Mesenchymal stem cell (in vitro differentiated cells and primary cell): ENCODE data around the gene IQSEC2.

Experiments
- DNase-seq: peaks from one replicate; pipeline ENCODE4 v3.0.0-alpha.2; 2013
- H2AFZ ChIP-seq: one replicate; pipeline ENCODE4 v1.6.1; 2013; ENCODE audit warnings: low read depth, mild to moderate bottlenecking, control low read depth, inconsistent platforms, low read length, moderate library complexity
- H2AK5ac ChIP-seq: 2 replicates; pipeline ENCODE4 v1.6.1; 2013; ENCODE audit warnings: low read length, moderate library complexity, mild to moderate bottlenecking, inconsistent platforms; ENCODE audit not compliant: severe bottlenecking
- H2BK120ac ChIP-seq: one replicate; pipeline ENCODE4 v1.6.1; 2013; ENCODE audit warnings: low read depth, mild to moderate bottlenecking, inconsistent platforms, low read length, moderate library complexity
- H2BK12ac ChIP-seq, 2 experiments: one replicate each; pipeline ENCODE4 v1.6.1; 2013; ENCODE audit warnings: inconsistent platforms in 2 of 2, low read length in 2 of 2, mild to moderate bottlenecking in 2 of 2, moderate library complexity in 2 of 2, control low read depth in 1 of 2
- H2BK15ac ChIP-seq: one replicate; pipeline ENCODE4 v1.6.1; 2013; ENCODE audit warnings: mild to moderate bottlenecking, low read depth, inconsistent platforms; ENCODE audit not compliant: poor library complexity, severe bottlenecking
- H2BK5ac ChIP-seq: 2 replicates; pipeline ENCODE4 v1.6.1; 2013; ENCODE audit warnings: low read depth, mild to moderate bottlenecking, low read length, control low read depth, inconsistent platforms; ENCODE audit not compliant: poor library complexity, severe bottlenecking
- H3K14ac ChIP-seq, 2 experiments: one replicate each; pipeline ENCODE4 v1.6.1; 2013; ENCODE audit warnings: inconsistent platforms in 2 of 2, low read length in 2 of 2, control low read depth in 1 of 2, mild to moderate bottlenecking in 1 of 2, moderate library complexity in 1 of 2
- H3K18ac ChIP-seq, 2 experiments: one replicate each; pipeline ENCODE4 v1.6.1; 2013; ENCODE audit warnings: inconsistent platforms in 2 of 2, low read length in 2 of 2, control low read depth in 1 of 2, low read depth in 1 of 2, mild to moderate bottlenecking in 1 of 2
- H3K23ac ChIP-seq, 2 experiments: one replicate each; pipeline ENCODE4 v1.6.1; 2013; ENCODE audit warnings: inconsistent platforms in 2 of 2, low read length in 2 of 2, mild to moderate bottlenecking in 2 of 2, moderate library complexity in 2 of 2, control low read depth in 1 of 2
- H3K27ac ChIP-seq: 2 replicates; pipeline ENCODE4 v1.5.1; 2013; ENCODE audit warnings: mild to moderate bottlenecking, moderate library complexity, low read length, control low read depth, inconsistent platforms; ENCODE audit not compliant: poor library complexity, severe bottlenecking
- H3K27me3 ChIP-seq, 2 experiments: 2 replicates each; pipeline versions ENCODE4 v1.6.1 to v1.7.0; 2013; ENCODE audit warnings: low read length in 2 of 2, mild to moderate bottlenecking in 2 of 2, moderate library complexity in 2 of 2, control low read depth in 1 of 2, inconsistent platforms in 1 of 2; ENCODE audit not compliant: control insufficient read depth in 1 of 2, insufficient read depth in 1 of 2
- H3K36me3 ChIP-seq, 2 experiments: 2 replicates each; pipeline versions ENCODE4 v1.6.1 to v1.7.0; 2013; ENCODE audit warnings: low read length in 2 of 2, control low read depth in 1 of 2, inconsistent platforms in 1 of 2, low read depth in 1 of 2, mild to moderate bottlenecking in 1 of 2; ENCODE audit not compliant: insufficient read depth in 2 of 2, control insufficient read depth in 1 of 2
- H3K4ac ChIP-seq, 2 experiments: one replicate each; pipeline ENCODE4 v1.6.1; 2013; ENCODE audit warnings: inconsistent platforms in 2 of 2, low read length in 2 of 2, mild to moderate bottlenecking in 2 of 2, moderate library complexity in 2 of 2, control low read depth in 1 of 2, low read depth in 1 of 2
- H3K4me1 ChIP-seq: 2 replicates; pipeline ENCODE4 v1.6.1; 2013; ENCODE audit warnings: low read depth, low read length, control low read depth; ENCODE audit not compliant: control insufficient read depth, insufficient read depth
- H3K4me2 ChIP-seq: 2 replicates; pipeline ENCODE4 v1.6.1; 2013; ENCODE audit warnings: low read length, mild to moderate bottlenecking, inconsistent platforms; ENCODE audit not compliant: poor library complexity, severe bottlenecking
- H3K4me3 ChIP-seq, 2 experiments: 2 replicates each; pipeline versions ENCODE4 v1.5.1 to v1.7.0; 2013; ENCODE audit warnings: low read length in 2 of 2, mild to moderate bottlenecking in 2 of 2, control low read depth in 1 of 2, low read depth in 1 of 2; ENCODE audit not compliant: insufficient read depth in 1 of 2
- H3K79me1 ChIP-seq: replicated peaks from 2 replicates; pipeline ENCODE4 v1.6.1; 2013; ENCODE audit warnings: mild to moderate bottlenecking, control low read depth, low read length, inconsistent platforms; ENCODE audit not compliant: poor library complexity, severe bottlenecking
- H3K9ac ChIP-seq: 2 replicates; pipeline ENCODE4 v1.7.0; 2013; ENCODE audit warnings: mild to moderate bottlenecking, low read length, moderate library complexity
- H3K9me3 ChIP-seq: 2 replicates; pipeline ENCODE4 v1.7.0; 2013; ENCODE audit warnings: mild to moderate bottlenecking, low read length; ENCODE audit not compliant: control insufficient read depth
- H4K8ac ChIP-seq: one replicate; pipeline ENCODE4 v1.6.1; 2013; ENCODE audit warnings: inconsistent platforms, mild to moderate bottlenecking, low read length, moderate library complexity
- H4K91ac ChIP-seq: one replicate; pipeline ENCODE4 v1.6.1; 2013; ENCODE audit warnings: mild to moderate bottlenecking, low read length, inconsistent platforms
- WGBS: methylation state at CpG from one replicate; pipeline ENCODE4 v1.1.7; 2013; ENCODE audit warnings: mixed read lengths; 5-methylcytosine and 5-hydroxymethylcytosine counted together

IQSEC2 gene

DNA sequence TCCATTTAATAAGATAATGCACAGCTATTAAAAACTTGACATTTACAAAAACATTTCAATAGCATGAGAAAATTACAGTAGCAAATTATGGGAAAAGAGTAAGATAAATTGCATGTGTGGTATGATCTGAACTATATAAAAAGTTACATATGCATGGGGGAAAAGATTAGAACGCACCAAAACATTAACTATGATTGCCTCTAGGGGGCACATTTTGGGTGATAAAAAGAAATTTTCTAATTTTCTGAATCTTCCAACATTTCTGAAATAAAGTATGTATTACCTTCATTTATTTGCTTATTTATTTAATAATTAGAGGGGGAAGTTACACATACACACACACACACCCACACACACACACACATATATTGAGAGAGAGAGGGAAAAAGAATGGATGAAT is 36.8 kb downstream of the IQSEC2 start:
- Histone ChIP-seq H3K4me2 (no peak overlapping the region), H3K23ac (no peak overlapping the region)

DNA sequence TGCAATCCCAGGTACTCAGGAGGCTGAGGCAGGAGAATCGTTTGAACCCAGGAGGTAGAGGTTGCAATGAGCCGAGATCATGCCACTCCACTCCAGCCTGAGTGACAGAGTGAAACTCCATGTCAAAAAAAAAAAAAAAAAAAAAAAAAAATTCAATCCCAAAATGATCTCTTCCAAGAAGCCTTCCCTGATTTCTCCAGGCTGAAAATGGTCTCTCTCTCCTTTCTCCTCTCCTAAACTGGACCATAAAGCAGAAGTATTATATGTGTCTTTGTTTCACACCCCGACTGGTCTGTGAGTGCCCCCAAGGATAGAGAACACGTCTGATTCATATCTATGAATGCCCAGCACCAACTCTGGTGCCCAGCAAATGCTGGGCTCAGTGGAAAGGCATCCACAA is 39.1 kb downstream of the IQSEC2 start:
- Histone ChIP-seq H3K36me3 (peaks cover 39 to 53% of the 10 kb centered on the region in 2 experiments), H3K23ac (no peak overlapping the region), H2BK120ac (no peak overlapping the region), H2BK5ac (no peak overlapping the region), H3K27me3 (peaks cover 0 to 30% of the 10 kb centered on the region in 2 experiments), H2AFZ (no peak overlapping the region), H3K9me3 (no peaks in the 10 kb centered on the region), H3K79me1 (no peaks in the 10 kb centered on the region), H3K4me1 (peaks cover 3% of the 10 kb centered on the region), H2AK5ac (no peak overlapping the region), H4K8ac (no peak overlapping the region), H3K4me3 (no peak overlapping the region), H2BK15ac (no peak overlapping the region), H3K18ac (no peak overlapping the region), H3K14ac (no peak overlapping the region), H2BK12ac (no peak overlapping the region), H3K27ac (no peak overlapping the region), H3K4me2 (no peak overlapping the region), H4K91ac (no peak overlapping the region), H3K4ac (no peak overlapping the region), H3K9ac (no peak overlapping the region)
- no peak for DNase-seq
- WGBS: 91% methylated on average over 4 of the region's 4 CpGs

More for the DNA sequence above, 36.8 kb downstream of the IQSEC2 start:
- peaks cover 28 to 47% of the 10 kb centered on the region in 2 experiments for H3K36me3 ChIP-seq
- H4K8ac ChIP-seq: no peak overlapping the region
- H3K4me1 ChIP-seq: peaks cover 3% of the 10 kb centered on the region
- H3K27ac ChIP-seq: no peak overlapping the region
- H3K9ac ChIP-seq: no peak overlapping the region
- no peak overlapping the region for H2BK15ac ChIP-seq
- no peak for DNase-seq
- no CpG with 5 or more reads among the region's 1 CpG for WGBS
- H2BK12ac ChIP-seq: no peak overlapping the region
- peaks cover 0 to 29% of the 10 kb centered on the region in 2 experiments for H3K27me3 ChIP-seq
- no peak overlapping the region for H3K4ac ChIP-seq
- no peak overlapping the region for H3K18ac ChIP-seq
- no peaks in the 10 kb centered on the region for H3K79me1 ChIP-seq
- H2AK5ac ChIP-seq: no peak overlapping the region
- no peak overlapping the region for H4K91ac ChIP-seq
- H3K14ac ChIP-seq: no peak overlapping the region
- no peak overlapping the region for H3K4me3 ChIP-seq
- H2BK120ac ChIP-seq: no peak overlapping the region
- H2AFZ ChIP-seq: no peak overlapping the region
- no peaks in the 10 kb centered on the region for H3K9me3 ChIP-seq
- no peak overlapping the region for H2BK5ac ChIP-seq

DNA sequence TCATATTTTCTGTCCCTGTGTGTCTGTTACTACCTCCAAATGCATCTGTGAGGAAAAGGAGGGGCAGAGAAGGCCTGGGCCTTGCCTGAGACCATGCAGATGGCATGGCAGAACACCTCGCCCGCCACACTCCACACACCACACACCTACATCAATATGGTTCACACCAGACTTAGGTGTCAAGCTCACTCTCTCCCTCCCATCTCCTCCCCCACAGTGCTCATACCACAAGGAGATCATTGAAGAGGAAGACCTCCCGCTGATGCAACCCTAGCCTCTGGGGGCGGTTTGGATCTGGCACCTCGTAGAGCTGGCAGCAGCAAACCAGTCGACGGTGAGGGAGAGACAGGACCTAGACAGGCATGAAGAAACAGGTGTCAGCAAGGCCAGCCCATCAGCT is 39.8 kb downstream of the IQSEC2 start:
- Histone ChIP-seq H4K91ac (no peak overlapping the region), H3K9me3 (no peaks in the 10 kb centered on the region), H3K14ac (no peak overlapping the region), H2AFZ (no peak overlapping the region), H2AK5ac (no peak overlapping the region), H2BK120ac (no peak overlapping the region), H3K18ac (no peak overlapping the region), H3K27me3 (peaks cover 0 to 27% of the 10 kb centered on the region in 2 experiments), H3K27ac (no peak overlapping the region), H2BK12ac (no peak overlapping the region), H3K23ac (no peak overlapping the region), H3K4ac (no peak overlapping the region), H2BK15ac (no peak overlapping the region), H3K4me1 (peaks cover 3% of the 10 kb centered on the region), H3K4me2 (no peak overlapping the region), H3K36me3 (peaks cover 44 to 51% of the 10 kb centered on the region in 2 experiments), H3K4me3 (no peak overlapping the region), H4K8ac (no peak overlapping the region), H2BK5ac (no peak overlapping the region), H3K9ac (no peak overlapping the region), H3K79me1 (no peaks in the 10 kb centered on the region)
- DNase-seq: no peak
- WGBS: 88% methylated on average over 7 of the region's 7 CpGs

DNA sequence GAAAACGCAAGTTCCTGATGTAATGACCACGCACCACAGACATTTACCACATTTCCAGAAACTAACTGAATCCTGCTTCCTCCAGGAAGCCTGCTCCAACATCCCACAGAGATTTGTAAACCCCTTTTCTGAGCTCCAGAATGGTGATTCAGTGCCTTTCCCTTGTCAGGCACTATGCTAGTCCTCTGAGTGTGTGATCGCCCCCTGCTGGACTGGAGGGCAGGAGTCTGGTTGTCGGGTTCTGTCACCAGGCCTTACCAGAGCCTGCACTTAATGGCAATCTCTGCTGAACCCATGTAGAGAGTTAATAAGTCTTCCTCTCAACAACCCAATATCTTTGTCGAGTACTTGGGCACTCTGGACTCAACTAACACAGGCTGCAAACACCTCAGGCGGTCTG is 41.9 kb downstream of the IQSEC2 start:
- H3K27ac ChIP-seq: no peak overlapping the region
- H3K36me3 ChIP-seq: peaks cover 46 to 64% of the 10 kb centered on the region in 2 experiments
- no peak for DNase-seq
- no peak overlapping the region for H3K23ac ChIP-seq
- no peaks in the 10 kb centered on the region for H3K79me1 ChIP-seq
- H3K4me2 ChIP-seq: no peak overlapping the region
- H3K9ac ChIP-seq: no peak overlapping the region
- H4K91ac ChIP-seq: no peak overlapping the region
- H4K8ac ChIP-seq: no peak overlapping the region
- H2BK15ac ChIP-seq: no peak overlapping the region
- WGBS: 94% methylated on average over 6 of the region's 6 CpGs
- peaks cover 3% of the 10 kb centered on the region for H3K4me1 ChIP-seq
- no peak overlapping the region for H2BK12ac ChIP-seq
- no peak overlapping the region for H3K4me3 ChIP-seq
- no peak overlapping the region for H2BK120ac ChIP-seq
- peaks cover 0 to 35% of the 10 kb centered on the region in 2 experiments for H3K27me3 ChIP-seq
- no peak overlapping the region for H3K4ac ChIP-seq
- H3K9me3 ChIP-seq: no peaks in the 10 kb centered on the region
- H3K18ac ChIP-seq: no peak overlapping the region
- H2BK5ac ChIP-seq: no peak overlapping the region
- no peak overlapping the region for H2AFZ ChIP-seq
- no peak overlapping the region for H2AK5ac ChIP-seq
- H3K14ac ChIP-seq: no peak overlapping the region
